ENCODE data around the gene L3MBTL4. TPM values are rescaled to one million over a fixed set of nuclear protein-coding genes. Genes with fewer than 3 reads are reported as not detected.

The L3MBTL4 gene
- polyA plus RNA-seq, 3 donors, result 1.1 to 1.8 (median 1.7) TPM

- no peak overlapping the region for H3K27ac ChIP-seq (ENCODE audit: low read depth, low read length)
These were observed 415.8 kb downstream of the L3MBTL4 start for GRCh38 chr18:5998907-5999306.

GRCh38 chr18:5998166-5998881 is 416.4 kb downstream of the L3MBTL4 start:
- no peak overlapping the region for H3K27ac ChIP-seq (ENCODE audit: low read depth, low read length)
- WGBS, 3 donors, result 68 to 90% (median 79%) methylated on average over 7 of the region's 7 CpGs

GRCh38 chr18:5997361-5997760 is 417.4 kb downstream of the L3MBTL4 start:
- no peak overlapping the region for H3K27ac ChIP-seq (ENCODE audit: low read depth, low read length)
- 42 to 83% (median 81%) methylated on average over 1 of the region's 1 CpG for WGBS, 3 donors

- WGBS, 3 donors, result 63 to 81% (median 78%) methylated on average over 4 of the region's 4 CpGs
- H3K27ac ChIP-seq (ENCODE audit: low read depth, low read length), result no peak overlapping the region
These were observed 419.1 kb downstream of the L3MBTL4 start for GRCh38 chr18:5995626-5996025.

GRCh38 chr18:5993938-5994337 is 420.8 kb downstream of the L3MBTL4 start:
- no peak overlapping the region for H3K27ac ChIP-seq (ENCODE audit: low read depth, low read length)
- WGBS, 3 donors, result 89 to 90% (median 89%) methylated on average over 9 of the region's 9 CpGs

- H3K27ac ChIP-seq (ENCODE audit: low read depth, low read length), result no peak overlapping the region
- 91 to 95% (median 93%) methylated on average over 7 of the region's 7 CpGs for WGBS, 3 donors
These were observed 422.3 kb downstream of the L3MBTL4 start for GRCh38 chr18:5992381-5992780.

GRCh38 chr18:5987249-5987648 is 427.5 kb downstream of the L3MBTL4 start:
- 64 to 69% (median 68%) methylated on average over 5 of the region's 5 CpGs for WGBS, 3 donors
- H3K27ac ChIP-seq (ENCODE audit: low read depth, low read length), result no peak overlapping the region

- 80 to 84% (median 84%) methylated on average over 5 of the region's 5 CpGs for WGBS, 3 donors
- H3K27ac ChIP-seq (ENCODE audit: low read depth, low read length), result no peak overlapping the region
These were observed 428.3 kb downstream of the L3MBTL4 start for GRCh38 chr18:5986257-5986931.

GRCh38 chr18:5984245-5984644 is 430.5 kb downstream of the L3MBTL4 start:
- H3K27ac ChIP-seq (ENCODE audit: low read depth, low read length), result no peak overlapping the region
- 61 to 96% (median 73%) methylated on average over 1 of the region's 1 CpG for WGBS, 3 donors

GRCh38 chr18:5983488-5983887 is 431.2 kb downstream of the L3MBTL4 start:
- WGBS, 3 donors, result 56 to 63% (median 59%) methylated on average over 4 of the region's 4 CpGs
- no peak overlapping the region for H3K27ac ChIP-seq (ENCODE audit: low read depth, low read length)

GRCh38 chr18:5982332-5982731 is 432.4 kb downstream of the L3MBTL4 start:
- WGBS, 3 donors, result 70 to 89% (median 85%) methylated on average over 3 of the region's 3 CpGs
- H3K27ac ChIP-seq (ENCODE audit: low read depth, low read length), result no peak overlapping the region

- no peak overlapping the region for H3K27ac ChIP-seq (ENCODE audit: low read depth, low read length)
- WGBS, 3 donors, result 90 to 95% (median 93%) methylated on average over 5 of the region's 5 CpGs
These were observed 434.0 kb downstream of the L3MBTL4 start for GRCh38 chr18:5980721-5981120.

- H3K27ac ChIP-seq (ENCODE audit: low read depth, low read length), result no peak overlapping the region
- 87 to 94% (median 87%) methylated on average over 9 of the region's 9 CpGs for WGBS, 3 donors
These were observed 434.7 kb downstream of the L3MBTL4 start for GRCh38 chr18:5979971-5980457.

GRCh38 chr18:5979176-5979888 is 435.4 kb downstream of the L3MBTL4 start:
- no peak overlapping the region for H3K27ac ChIP-seq (ENCODE audit: low read depth, low read length)
- WGBS, 3 donors, result 54 to 83% (median 78%) methylated on average over 3 of the region's 3 CpGs

GRCh38 chr18:5977022-5977421 is 437.7 kb downstream of the L3MBTL4 start:
- no peak overlapping the region for H3K27ac ChIP-seq (ENCODE audit: low read depth, low read length)
- WGBS, 3 donors, result 81 to 97% (median 95%) methylated on average over 4 of the region's 4 CpGs

GRCh38 chr18:5975111-5976002 is 439.4 kb downstream of the L3MBTL4 start:
- H3K27ac ChIP-seq (ENCODE audit: low read depth, low read length), result no peak overlapping the region
- 66 to 80% (median 78%) methylated on average over 10 of the region's 10 CpGs for WGBS, 3 donors

GRCh38 chr18:5974696-5975095 is 440.0 kb downstream of the L3MBTL4 start:
- 93 to 98% (median 94%) methylated on average over 2 of the region's 2 CpGs for WGBS, 3 donors
- H3K27ac ChIP-seq (ENCODE audit: low read depth, low read length), result no peak overlapping the region

GRCh38 chr18:5973099-5973498 is 441.6 kb downstream of the L3MBTL4 start:
- H3K27ac ChIP-seq (ENCODE audit: low read depth, low read length), result no peak overlapping the region
- WGBS, 3 donors, result 86 to 94% (median 89%) methylated on average over 3 of the region's 3 CpGs
